ENCODE measurements around the gene PRSS57.

GRCh38 chr19:640161-640558, 55.1 kb downstream of the PRSS57 start:
- TF ChIP-seq CTCF (conservative IDR thresholded peaks at IDR 0.05; ENCODE audit: low read depth, low read length) = no peak
- TF ChIP-seq EZH2 (IDR thresholded peaks at IDR 0.05; ENCODE audit: borderline replicate concordance, low read depth, low read length, poor library complexity, severe bottlenecking) = no peak

Data from A673 (cell line).